A549 (cell line): Measurements from ENCODE around the gene OR4K15.

Experiments
- CBX2 ChIP-seq: fragments of 200-600 bp; sonication (generic); IDR thresholded peaks from 2 replicates; pipeline ENCODE4 v1.6.1; 2016; ENCODE audit warnings: low read depth, mild to moderate bottlenecking, borderline replicate concordance
- EP300 ChIP-seq, 2 experiments: fragments of >200 bp; sonication (Bioruptor Twin); formaldehyde crosslinking; IDR thresholded peaks; 2 replicates in 1 of 2; 3 replicates in 1 of 2; pipeline ENCODE4 v1.6.1; 2016 to 2017
- FOXS1 ChIP-seq: fragments of 250-450 bp; sonication (Bioruptor Pico); IDR thresholded peaks from 2 replicates; pipeline ENCODE4 v1.5.0; 2020; ENCODE audit warnings: mild to moderate bottlenecking, moderate library complexity
- JUN ChIP-seq, 2 experiments: fragments of >200 bp; sonication (Bioruptor Twin); formaldehyde crosslinking; IDR thresholded peaks; 2 replicates in 1 of 2; 3 replicates in 1 of 2; pipeline ENCODE4 v1.6.1; 2016 to 2017
- MYC ChIP-seq: IDR thresholded peaks from 2 replicates; pipeline ENCODE4 v1.6.1; 2012; ENCODE audit warnings: mild to moderate bottlenecking, inconsistent platforms, low read length, improper control_type of control experiment, borderline replicate concordance
- POLR2A ChIP-seq: IDR thresholded peaks from 2 replicates; pipeline ENCODE4 v1.6.1; 2012; ENCODE audit warnings: mild to moderate bottlenecking, low read length
- RFX5 ChIP-seq: fragments of 450-650 bp; IDR thresholded peaks from 2 replicates; pipeline ENCODE4 v1.7.1; 2014; ENCODE audit warnings: antibody characterized with exemption, mild to moderate bottlenecking, moderate library complexity
- TF ChIP-seq, protein P1 (sequence below): fragments of 200-600 bp; sonication (generic); IDR thresholded peaks from 2 replicates; pipeline ENCODE4 v1.6.1; 2016; ENCODE audit warnings: antibody characterized with exemption, mild to moderate bottlenecking, moderate library complexity
- TF ChIP-seq, protein P2 (sequence below): fragments of 250-450 bp; sonication (Bioruptor Pico); IDR thresholded peaks from 2 replicates; pipeline ENCODE4 v1.5.0; 2021; ENCODE audit warnings: mild to moderate bottlenecking, moderate library complexity, borderline replicate concordance
- TF ChIP-seq, protein P3 (sequence below): fragments of >200 bp; sonication (Bioruptor Twin); formaldehyde crosslinking; IDR thresholded peaks from 3 replicates; pipeline ENCODE4 v1.5.1; 2016

DNA sequence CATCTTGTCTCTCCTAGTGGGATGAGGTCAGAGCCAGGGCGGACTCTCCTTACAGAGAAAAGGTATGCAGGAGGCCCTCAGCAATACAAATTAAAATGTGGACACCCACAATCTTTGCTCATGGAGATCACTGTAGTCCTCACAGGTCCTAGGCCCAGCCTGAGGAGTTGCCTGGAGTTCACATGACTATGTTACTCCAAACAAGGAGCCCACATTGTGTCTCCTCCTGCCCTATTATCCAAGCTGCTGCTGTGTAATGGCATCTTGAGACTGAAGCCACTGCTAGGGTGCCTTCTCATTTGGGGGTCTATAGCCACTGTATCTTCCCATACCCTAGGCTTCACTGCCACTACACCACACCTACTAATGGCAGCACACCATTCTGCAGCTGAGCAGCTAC lies 33.7 kb upstream of the OR4K15 start:
- no peak for TF ChIP-seq CBX2
- TF ChIP-seq POLR2A: no peak
- no peak for TF ChIP-seq FOXS1
- TF ChIP-seq MYC: no peak
- TF ChIP-seq RFX5: no peak
- TF ChIP-seq, protein P1, sequence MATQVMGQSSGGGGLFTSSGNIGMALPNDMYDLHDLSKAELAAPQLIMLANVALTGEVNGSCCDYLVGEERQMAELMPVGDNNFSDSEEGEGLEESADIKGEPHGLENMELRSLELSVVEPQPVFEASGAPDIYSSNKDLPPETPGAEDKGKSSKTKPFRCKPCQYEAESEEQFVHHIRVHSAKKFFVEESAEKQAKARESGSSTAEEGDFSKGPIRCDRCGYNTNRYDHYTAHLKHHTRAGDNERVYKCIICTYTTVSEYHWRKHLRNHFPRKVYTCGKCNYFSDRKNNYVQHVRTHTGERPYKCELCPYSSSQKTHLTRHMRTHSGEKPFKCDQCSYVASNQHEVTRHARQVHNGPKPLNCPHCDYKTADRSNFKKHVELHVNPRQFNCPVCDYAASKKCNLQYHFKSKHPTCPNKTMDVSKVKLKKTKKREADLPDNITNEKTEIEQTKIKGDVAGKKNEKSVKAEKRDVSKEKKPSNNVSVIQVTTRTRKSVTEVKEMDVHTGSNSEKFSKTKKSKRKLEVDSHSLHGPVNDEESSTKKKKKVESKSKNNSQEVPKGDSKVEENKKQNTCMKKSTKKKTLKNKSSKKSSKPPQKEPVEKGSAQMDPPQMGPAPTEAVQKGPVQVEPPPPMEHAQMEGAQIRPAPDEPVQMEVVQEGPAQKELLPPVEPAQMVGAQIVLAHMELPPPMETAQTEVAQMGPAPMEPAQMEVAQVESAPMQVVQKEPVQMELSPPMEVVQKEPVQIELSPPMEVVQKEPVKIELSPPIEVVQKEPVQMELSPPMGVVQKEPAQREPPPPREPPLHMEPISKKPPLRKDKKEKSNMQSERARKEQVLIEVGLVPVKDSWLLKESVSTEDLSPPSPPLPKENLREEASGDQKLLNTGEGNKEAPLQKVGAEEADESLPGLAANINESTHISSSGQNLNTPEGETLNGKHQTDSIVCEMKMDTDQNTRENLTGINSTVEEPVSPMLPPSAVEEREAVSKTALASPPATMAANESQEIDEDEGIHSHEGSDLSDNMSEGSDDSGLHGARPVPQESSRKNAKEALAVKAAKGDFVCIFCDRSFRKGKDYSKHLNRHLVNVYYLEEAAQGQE: no peak
- TF ChIP-seq, protein P2, sequence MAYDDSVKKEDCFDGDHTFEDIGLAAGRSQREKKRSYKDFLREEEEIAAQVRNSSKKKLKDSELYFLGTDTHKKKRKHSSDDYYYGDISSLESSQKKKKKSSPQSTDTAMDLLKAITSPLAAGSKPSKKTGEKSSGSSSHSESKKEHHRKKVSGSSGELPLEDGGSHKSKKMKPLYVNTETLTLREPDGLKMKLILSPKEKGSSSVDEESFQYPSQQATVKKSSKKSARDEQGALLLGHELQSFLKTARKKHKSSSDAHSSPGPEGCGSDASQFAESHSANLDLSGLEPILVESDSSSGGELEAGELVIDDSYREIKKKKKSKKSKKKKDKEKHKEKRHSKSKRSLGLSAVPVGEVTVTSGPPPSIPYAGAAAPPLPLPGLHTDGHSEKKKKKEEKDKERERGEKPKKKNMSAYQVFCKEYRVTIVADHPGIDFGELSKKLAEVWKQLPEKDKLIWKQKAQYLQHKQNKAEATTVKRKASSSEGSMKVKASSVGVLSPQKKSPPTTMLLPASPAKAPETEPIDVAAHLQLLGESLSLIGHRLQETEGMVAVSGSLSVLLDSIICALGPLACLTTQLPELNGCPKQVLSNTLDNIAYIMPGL (CRISPR knock-in tag): no peak
- TF ChIP-seq EP300 (IDR thresholded peaks at IDR 0.05): no peak
- TF ChIP-seq, protein P3, sequence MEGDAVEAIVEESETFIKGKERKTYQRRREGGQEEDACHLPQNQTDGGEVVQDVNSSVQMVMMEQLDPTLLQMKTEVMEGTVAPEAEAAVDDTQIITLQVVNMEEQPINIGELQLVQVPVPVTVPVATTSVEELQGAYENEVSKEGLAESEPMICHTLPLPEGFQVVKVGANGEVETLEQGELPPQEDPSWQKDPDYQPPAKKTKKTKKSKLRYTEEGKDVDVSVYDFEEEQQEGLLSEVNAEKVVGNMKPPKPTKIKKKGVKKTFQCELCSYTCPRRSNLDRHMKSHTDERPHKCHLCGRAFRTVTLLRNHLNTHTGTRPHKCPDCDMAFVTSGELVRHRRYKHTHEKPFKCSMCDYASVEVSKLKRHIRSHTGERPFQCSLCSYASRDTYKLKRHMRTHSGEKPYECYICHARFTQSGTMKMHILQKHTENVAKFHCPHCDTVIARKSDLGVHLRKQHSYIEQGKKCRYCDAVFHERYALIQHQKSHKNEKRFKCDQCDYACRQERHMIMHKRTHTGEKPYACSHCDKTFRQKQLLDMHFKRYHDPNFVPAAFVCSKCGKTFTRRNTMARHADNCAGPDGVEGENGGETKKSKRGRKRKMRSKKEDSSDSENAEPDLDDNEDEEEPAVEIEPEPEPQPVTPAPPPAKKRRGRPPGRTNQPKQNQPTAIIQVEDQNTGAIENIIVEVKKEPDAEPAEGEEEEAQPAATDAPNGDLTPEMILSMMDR: no peak
- no peak for TF ChIP-seq JUN (IDR thresholded peaks at IDR 0.05)
